Measurements from ENCODE around the gene BEGAIN. TPM values are rescaled to one million over a fixed set of nuclear protein-coding genes. Genes with fewer than 3 reads are reported as not detected.

The BEGAIN gene, protein sequence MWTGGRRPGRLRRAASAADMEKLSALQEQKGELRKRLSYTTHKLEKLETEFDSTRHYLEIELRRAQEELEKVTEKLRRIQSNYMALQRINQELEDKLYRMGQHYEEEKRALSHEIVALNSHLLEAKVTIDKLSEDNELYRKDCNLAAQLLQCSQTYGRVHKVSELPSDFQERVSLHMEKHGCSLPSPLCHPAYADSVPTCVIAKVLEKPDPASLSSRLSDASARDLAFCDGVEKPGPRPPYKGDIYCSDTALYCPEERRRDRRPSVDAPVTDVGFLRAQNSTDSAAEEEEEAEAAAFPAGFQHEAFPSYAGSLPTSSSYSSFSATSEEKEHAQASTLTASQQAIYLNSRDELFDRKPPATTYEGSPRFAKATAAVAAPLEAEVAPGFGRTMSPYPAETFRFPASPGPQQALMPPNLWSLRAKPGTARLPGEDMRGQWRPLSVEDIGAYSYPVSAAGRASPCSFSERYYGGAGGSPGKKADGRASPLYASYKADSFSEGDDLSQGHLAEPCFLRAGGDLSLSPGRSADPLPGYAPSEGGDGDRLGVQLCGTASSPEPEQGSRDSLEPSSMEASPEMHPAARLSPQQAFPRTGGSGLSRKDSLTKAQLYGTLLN
- total RNA-seq = 3.2 and 9.3 TPM in 2 replicates

GRCh38 chr14:100587086-100587762 is at the start of gene BEGAIN:
BEGAIN (minus strand) TSS chr14:100587417; CDS start chr14:100587290, 127 bp downstream.
- TF ChIP-seq CTCF (IDR thresholded peaks at IDR 0.05; ENCODE audit: insufficient read depth, low read length, poor library complexity, severe bottlenecking) = no peak
- peak within 1 kb of the TSS; percentile 47 for H3K4me3 ChIP-seq (ENCODE audit: low read depth, low read length)
- no peak for DNase-seq (ENCODE audit: low read depth)
- H3K36me3 ChIP-seq (ENCODE audit: control insufficient read depth, insufficient read depth, low read length) = no peaks in the 10 kb centered on the region
- H3K27me3 ChIP-seq (ENCODE audit: control insufficient read depth, insufficient read depth, low read length) = peaks cover 40% of the 10 kb centered on the region

- no peak for TF ChIP-seq CTCF (IDR thresholded peaks at IDR 0.05; ENCODE audit: insufficient read depth, low read length, poor library complexity, severe bottlenecking)
- no peak for DNase-seq (ENCODE audit: low read depth)
- peaks cover 24% of the 10 kb centered on the region for H3K27me3 ChIP-seq (ENCODE audit: control insufficient read depth, insufficient read depth, low read length)
- no peaks in the 10 kb centered on the region for H3K36me3 ChIP-seq (ENCODE audit: control insufficient read depth, insufficient read depth, low read length)
- H3K4me3 ChIP-seq (ENCODE audit: low read depth, low read length) = no peak overlapping the region
Observed at GRCh38 chr14:100636559-100636958, 49.3 kb upstream of the BEGAIN start.

- H3K27me3 ChIP-seq (ENCODE audit: control insufficient read depth, insufficient read depth, low read length) = peaks cover 24% of the 10 kb centered on the region
- no peak overlapping the region for H3K4me3 ChIP-seq (ENCODE audit: low read depth, low read length)
- TF ChIP-seq CTCF (IDR thresholded peaks at IDR 0.05; ENCODE audit: insufficient read depth, low read length, poor library complexity, severe bottlenecking) = no peak
- H3K36me3 ChIP-seq (ENCODE audit: control insufficient read depth, insufficient read depth, low read length) = no peaks in the 10 kb centered on the region
- no peak for DNase-seq (ENCODE audit: low read depth)
Observed at GRCh38 chr14:100634026-100634425, 46.8 kb upstream of the BEGAIN start.

DNA sequence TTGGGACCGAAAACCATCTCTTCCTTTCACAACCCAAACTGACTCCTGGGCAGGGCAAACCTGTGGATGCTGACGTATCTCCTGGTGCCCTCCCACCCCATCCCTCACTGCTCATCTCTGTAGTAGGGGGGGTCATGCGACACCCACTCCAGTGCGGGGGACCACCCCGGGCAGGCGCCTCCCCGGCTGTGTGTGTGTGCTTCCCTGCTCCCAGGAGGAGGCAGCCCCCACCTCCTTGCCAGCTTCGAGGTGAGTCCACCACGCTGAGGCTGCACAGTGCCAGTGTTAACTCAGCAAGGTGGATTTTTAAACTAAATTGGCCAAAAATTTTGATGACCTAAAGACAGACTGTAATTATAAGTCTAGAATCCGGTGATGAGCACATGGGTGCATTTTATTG is 46.2 kb upstream of the BEGAIN start:
- TF ChIP-seq CTCF (IDR thresholded peaks at IDR 0.05; ENCODE audit: insufficient read depth, low read length, poor library complexity, severe bottlenecking) = no peak

GRCh38 chr14:100629696-100630095 is 42.5 kb upstream of the BEGAIN start:
- TF ChIP-seq CTCF (IDR thresholded peaks at IDR 0.05; ENCODE audit: insufficient read depth, low read length, poor library complexity, severe bottlenecking) = no peak
- H3K36me3 ChIP-seq (ENCODE audit: control insufficient read depth, insufficient read depth, low read length) = no peaks in the 10 kb centered on the region
- DNase-seq (ENCODE audit: low read depth) = no peak
- no peak overlapping the region for H3K4me3 ChIP-seq (ENCODE audit: low read depth, low read length)
- peaks cover 29% of the 10 kb centered on the region for H3K27me3 ChIP-seq (ENCODE audit: control insufficient read depth, insufficient read depth, low read length)

More for the DNA sequence above, 46.2 kb upstream of the BEGAIN start:
- Histone ChIP-seq H3K27me3 (ENCODE audit: control insufficient read depth, insufficient read depth, low read length) (peaks cover 28% of the 10 kb centered on the region), H3K4me3 (ENCODE audit: low read depth, low read length) (no peak overlapping the region), H3K36me3 (ENCODE audit: control insufficient read depth, insufficient read depth, low read length) (no peaks in the 10 kb centered on the region)
- DNase-seq (ENCODE audit: low read depth) = no peak
